Measurements from ENCODE around the gene DLGAP3.

- no peak for TF ChIP-seq CTCF (IDR thresholded peaks at IDR 0.05)
- no peak for TF ChIP-seq POLR2AphosphoS5 (IDR thresholded peaks at IDR 0.05)
- TF ChIP-seq POLR2A (IDR thresholded peaks at IDR 0.05), result no peak
These were observed 13.3 kb downstream of the DLGAP3 start for GRCh38 chr1:34916104-34916503.

Measured in upper lobe of left lung (tissue), 4 donors.